HG03175 (cell line): ENCODE data around the gene IGSF3.

Source experiments
- ATAC-seq: cut with Tn5 transposase; IDR thresholded peaks from one replicate; pipeline ENCODE4 v1.9.1; 2021; ENCODE audit warnings: mild to moderate bottlenecking, moderate library complexity; ENCODE audit not compliant: unreplicated experiment

IGSF3 gene

DNA sequence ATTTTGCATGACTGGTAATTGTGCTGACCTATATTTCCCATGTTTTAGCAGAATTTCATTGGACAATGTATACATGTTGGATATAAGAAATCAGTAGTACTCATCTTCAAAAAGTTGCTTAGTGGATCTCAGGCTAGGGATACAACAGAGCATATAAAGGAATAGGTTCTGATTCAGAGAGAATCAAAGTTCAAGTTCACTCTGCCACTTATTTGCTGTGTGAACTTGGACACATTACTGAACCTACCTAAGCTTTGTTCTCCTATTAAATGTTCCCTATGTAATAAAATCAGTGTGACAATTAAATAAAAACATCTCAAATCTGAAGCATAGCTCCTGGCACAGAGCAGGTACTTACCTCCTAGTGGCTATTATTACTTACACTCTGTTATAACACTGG, 106.0 kb downstream of the IGSF3 start:
- ATAC-seq: no peak

DNA sequence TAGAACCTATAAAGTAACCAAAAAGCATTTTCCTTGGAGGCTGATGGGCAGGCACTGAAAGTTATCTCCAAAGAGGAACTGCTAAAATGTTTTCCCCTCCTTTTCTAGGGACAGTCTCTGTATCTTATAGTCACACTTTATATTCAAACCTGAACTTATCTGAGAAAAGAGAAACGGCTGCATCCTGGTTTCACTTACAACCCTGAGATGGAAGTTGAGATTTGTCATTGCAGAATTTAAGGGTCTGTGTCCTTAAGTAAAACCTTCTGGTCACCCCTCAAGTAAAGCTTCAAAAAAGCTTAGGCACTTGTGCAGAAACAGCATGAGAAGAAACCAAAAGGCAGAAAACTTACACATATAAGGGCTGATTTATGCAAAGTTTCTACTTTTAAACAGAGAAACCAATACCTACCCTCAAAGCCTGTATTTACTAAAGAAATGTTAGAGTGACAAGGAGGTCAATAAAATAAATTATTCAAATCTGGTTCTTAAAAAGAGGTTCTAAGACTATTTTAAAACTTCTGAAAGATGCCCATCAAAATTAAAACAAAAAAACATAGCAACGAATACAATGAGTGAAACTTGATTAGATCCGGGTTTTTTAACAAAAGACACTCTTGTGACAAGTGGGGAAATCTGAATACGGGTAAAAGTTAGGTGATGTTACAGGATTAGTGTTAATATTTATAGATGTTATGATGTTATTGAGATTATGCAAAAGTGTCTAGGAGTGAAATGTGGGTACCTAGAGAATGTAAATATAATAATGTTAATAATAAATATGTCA, 106.6 kb downstream of the IGSF3 start:
- no peak for ATAC-seq

DNA sequence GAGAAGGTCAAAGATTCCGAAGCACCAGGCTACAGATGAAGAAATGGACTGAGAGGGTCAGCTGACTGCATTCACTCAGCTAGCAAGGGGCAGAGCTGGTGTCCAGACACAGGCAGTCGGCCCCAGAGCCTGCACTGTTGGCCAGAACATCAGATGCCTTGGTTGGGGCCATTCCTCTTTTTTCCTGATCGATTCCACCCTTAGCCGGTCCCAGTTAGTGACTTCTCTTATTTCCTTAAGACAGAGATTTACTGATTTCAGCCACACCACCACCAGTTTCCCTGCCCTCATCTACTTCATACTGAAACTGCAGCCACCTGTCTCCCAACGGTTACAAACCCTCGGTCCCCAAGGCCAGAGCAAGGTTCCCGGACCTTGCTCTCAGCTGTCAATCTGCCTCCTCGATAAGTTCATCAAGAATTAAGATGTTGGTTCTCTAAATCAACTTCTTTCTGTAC, 108.2 kb downstream of the IGSF3 start:
- ATAC-seq: peak; percentile 34

DNA sequence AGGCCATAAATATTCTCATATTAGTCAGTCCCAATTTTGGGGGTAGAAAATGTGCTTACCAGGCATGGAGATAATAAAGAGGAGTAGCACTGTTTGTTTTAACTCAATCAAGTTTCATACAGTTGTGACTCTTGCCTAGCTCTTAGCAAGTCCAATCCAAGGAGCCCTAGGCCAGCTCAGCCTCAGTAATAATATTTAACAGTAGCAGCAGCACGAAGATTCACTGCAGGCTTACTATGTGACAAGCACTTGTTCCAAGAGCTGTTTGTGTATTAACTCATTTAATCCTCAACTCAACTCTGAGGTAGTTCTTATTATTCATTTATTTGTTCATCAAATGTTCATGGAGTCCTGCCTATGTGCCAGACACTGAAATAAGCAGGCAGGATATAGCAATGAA, 109.0 kb downstream of the IGSF3 start:
- ATAC-seq: no peak

- no peak for ATAC-seq
Measured at GRCh38 chr1:116558140-116558549, 109.4 kb downstream of the IGSF3 start.

- ATAC-seq: no peak
Measured at GRCh38 chr1:116557323-116557878, 110.1 kb downstream of the IGSF3 start.

DNA sequence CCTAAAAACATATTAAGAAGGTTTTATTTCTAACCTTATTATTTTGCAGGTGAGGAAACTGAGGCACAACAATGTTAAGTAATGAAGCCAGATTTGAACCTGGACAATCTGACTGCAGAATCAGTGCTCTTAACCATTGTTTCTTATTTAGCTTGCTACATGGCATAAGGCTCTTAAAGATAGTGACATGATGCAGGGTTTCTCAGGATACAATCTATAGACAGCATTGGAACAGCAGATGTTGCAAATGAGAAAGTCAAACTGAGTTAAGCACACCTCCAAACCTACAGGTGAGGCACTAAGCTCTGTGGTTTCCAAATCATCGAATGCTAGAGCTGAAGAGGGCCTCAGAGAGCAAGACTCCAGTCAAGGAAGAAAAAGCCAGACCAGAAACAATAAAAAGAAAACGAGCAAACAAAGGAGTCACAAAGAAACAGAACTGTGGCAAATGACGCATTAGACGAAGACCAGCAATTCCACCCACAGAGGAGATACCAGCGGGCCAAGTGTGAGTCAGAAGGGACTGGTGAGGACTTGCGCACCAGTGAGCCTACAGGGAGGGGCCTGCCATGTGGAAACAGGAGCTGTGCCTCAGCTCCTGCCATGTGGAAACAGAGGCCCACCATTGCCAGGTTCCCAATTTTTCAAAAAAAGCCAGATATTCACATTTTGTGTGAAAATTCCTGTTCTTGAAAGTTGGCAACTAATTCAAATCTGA, 111.1 kb downstream of the IGSF3 start:
- peak; percentile 64 for ATAC-seq

DNA sequence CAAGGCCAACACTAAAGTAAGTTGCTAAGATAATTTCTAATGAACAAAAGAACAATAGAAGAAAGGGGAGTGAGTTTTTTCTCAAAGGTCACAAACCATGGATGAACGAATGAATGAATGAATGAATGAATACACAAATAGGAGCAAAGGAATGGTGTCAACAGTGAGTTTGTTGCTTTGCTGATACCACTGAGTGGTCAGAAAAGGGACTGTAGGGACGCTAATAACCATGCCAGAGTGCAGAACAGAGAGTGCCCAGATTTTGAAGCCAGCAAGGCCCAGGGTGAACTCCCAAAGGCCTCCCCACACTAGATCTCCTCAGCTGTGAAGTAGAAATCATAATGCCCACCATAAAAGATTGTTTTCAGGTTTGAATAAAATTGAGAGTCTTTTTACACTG, 112.6 kb downstream of the IGSF3 start:
- ATAC-seq: no peak

DNA sequence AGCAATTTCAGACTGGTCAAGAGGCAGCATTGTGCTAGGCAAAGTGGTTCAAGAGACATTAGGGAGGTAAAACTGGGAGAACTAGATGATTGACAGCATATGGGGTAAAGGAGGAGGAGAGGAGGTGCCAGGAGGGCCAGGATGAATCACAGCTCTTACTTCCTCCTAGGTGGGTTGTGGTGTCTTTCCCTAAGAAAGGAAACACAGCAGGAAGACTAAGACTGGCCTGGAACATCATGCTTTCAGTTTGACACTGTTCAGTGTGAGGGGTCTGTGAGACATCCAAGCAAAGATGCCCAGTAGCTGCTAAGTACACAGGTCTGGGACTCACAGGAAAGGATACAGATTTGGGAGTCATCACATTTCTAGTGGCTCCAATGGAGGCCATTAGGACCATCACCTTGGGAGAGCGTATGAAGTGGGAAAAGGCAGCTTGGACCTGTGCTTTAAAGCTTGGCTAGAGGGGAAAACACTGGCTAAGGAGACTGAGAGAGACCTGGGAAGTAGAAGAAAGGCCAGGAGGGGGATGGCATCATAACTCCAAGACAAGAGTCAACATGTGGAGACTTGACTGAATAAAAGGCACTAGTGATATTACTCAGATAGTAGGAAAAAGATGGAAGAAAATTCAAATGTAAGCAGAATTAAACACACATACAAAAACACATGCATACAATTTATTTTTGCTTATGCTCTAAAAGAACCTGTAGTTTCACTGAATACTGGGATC, 114.0 kb downstream of the IGSF3 start:
- ATAC-seq: no peak

DNA sequence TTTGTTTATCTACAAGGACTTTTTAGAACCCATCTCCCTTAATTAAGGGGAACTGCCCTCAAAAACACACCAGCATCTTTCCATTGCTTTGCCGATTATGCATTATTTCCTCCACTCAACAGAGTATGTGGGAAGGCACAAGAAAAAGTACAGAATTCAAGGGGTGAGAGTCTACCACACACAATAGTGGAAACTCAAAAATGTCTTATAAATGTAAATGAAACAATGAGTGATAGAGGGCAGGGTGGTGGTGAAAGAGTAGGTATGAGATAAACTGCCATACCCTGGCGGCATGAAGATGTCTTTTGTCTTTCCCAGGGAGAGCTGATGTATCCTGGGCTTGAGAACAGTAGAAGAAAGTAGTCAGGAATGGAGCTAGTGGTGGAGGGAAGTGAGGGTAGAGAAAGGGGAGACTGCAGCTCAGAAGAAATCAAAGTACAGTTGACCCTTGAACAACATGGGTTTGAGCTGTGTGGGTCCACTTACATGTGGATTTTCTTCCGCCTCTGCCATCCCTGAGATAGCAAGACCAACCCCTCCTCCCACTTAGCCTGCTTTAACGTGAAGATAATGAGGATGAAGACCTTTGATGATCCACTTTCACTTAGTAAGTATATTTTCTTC, 121.1 kb downstream of the IGSF3 start:
- ATAC-seq: no peak

DNA sequence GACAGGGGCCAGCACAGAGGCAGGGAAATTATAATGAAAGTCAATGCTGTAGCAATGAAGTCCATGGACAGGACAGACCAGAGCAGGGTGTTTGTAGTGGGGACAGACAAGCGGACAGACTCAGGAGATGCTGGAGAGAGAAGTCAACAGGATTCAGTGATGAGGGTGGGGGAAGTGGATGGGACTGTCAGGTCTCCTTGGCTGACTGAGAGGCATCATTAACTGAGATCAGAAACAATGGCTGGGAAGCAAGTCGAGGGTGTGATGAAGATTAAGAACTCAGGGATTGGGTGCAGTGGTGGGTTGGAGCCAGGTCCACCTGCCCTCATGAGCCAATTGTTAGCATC, 122.2 kb downstream of the IGSF3 start:
- ATAC-seq: no peak

GRCh38 chr1:116544588-116545358, 122.8 kb downstream of the IGSF3 start:
- peak; percentile 39 for ATAC-seq

GRCh38 chr1:116540088-116540487, 127.4 kb downstream of the IGSF3 start:
- peak; percentile 63 for ATAC-seq

DNA sequence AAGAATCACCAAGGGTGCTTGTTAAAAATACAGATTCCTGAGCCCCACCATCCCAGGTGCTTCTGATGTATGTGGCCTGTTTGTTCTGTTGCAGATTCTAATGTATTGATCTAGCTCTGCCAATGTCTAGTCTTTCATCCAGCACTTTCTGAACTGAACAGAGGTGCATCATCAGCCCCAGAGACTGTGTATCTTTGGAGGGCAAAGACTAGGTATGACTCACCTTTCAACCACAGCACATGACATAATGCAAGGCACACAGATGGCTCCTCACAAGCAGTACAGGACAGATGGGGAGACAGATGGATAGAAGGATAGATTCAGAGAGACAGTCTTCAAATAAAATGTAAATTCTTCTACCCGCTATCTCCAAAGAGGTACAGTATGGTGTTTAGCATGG, 129.0 kb downstream of the IGSF3 start:
- ATAC-seq: peak; percentile 75

GRCh38 chr1:116537898-116538297, 129.6 kb downstream of the IGSF3 start:
- no peak for ATAC-seq

- no peak for ATAC-seq
Measured at GRCh38 chr1:116537040-116537831, 130.3 kb downstream of the IGSF3 start.

DNA sequence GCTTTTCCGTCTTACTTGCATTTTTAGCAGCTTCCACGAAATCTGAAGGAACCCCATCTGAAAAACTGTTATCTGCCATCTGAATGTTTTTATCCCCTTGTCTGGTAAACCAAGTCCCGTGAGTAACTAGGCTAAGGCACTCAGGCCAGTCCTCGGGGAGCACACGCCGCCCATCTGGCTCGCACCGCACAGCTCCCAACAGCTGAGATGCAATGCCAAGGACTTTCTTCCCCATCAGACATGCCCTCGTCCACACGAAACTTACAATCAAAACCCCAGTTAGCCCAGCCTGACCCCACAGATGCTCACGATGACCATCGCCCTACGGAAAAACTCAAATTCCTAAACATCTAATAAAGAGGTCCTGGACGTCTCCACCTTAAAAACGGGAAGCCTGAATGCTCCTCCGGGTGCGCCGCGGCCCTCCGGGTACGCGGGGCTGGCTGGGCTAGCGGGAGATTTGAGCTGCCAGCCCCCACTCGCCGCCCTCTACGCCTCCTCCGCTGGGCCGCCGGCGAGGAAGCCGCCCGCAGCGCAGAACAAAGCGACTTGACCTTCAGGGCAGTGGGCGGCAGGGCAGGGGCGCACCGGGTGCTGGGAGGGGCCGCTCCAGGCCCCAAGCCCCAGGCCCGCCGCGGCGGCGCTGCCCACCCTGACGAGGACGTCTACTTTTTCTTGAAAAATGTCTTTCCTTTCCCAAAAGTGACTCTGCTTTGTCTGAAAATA, 133.4 kb downstream of the IGSF3 start:
- ATAC-seq: no peak

DNA sequence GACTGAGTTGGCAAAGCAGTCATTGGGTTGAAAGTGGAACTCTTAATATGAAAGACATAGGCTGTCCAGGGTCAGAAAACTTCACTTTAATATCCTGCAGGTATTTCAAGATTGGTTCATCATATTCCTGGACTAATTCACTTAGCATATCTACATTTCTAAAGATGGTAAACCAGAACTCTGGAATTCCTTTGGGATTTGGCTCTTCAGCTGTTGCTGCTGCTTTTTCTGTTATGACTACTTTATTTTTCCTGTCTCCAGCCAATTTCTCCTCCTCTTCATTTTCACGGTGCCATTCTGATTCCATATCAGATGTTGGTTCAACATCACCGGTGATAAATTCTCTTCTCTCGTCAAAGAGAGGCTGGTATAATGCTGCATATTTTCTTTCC, 134.1 kb downstream of the IGSF3 start:
- no peak for ATAC-seq
